ENCODE measurements around the gene SNF8.
A peak's percentile ranks its signal among the peaks of the same experiment; 100 is the strongest.

Gene SNF8

DNA sequence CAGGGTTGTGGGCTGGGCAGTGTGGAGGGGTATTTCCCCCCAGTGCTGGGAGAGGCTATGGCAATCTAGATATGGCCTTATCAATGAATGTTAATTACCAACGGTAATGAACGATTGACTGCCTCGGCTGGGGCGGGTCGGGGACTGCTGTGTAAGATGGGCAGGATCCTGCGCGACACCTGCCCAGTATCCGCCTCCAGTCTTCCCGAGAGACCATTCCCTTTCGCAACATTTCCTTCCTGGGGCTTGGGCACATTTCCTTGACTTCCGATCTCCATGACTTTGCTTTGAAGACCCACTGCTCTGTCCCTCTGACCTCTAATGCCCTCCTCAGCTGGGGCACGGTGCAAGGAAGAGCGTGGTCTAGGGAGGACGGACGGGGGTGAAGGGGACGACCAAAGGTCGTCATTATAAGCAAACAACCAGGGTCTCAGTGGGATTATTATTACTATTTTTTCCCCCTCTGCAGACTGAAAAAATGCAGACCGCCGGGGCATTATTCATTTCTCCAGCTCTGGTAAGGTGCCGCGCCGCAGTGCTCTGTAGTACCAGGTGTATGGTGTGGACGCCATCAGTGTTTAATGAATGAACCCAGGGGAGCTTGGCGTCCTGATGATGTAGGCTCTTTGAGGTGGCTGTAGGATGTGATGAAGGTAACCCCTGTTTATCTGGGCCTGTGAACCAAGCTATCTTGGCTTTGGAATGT, 51.5 kb downstream of the SNF8 start:
- H3K9me2 ChIP-seq (ENCODE audit: low read depth, low read length) = no peaks in the 10 kb centered on the region
- H3K4me2 ChIP-seq (ENCODE audit: low read length) = peak overlapping the region; percentile 76
- H3K4me3 ChIP-seq (ENCODE audit: low read depth, low read length, poor library complexity, severe bottlenecking) = peak overlapping the region; percentile 88
- no peaks in the 10 kb centered on the region for H4K20me1 ChIP-seq (ENCODE audit: insufficient read depth, low read length)
- H2AFZ ChIP-seq (ENCODE audit: low read length) = no peak overlapping the region
- H3K27me3 ChIP-seq (ENCODE audit: insufficient read depth, low read length) = no peaks in the 10 kb centered on the region
- H3F3A ChIP-seq (ENCODE audit: insufficient read depth, low read length) = no peaks in the 10 kb centered on the region
- peaks cover 17% of the 10 kb centered on the region for H3K4me1 ChIP-seq (ENCODE audit: insufficient read depth, low read length, severe bottlenecking)
- TF ChIP-seq, protein P1, sequence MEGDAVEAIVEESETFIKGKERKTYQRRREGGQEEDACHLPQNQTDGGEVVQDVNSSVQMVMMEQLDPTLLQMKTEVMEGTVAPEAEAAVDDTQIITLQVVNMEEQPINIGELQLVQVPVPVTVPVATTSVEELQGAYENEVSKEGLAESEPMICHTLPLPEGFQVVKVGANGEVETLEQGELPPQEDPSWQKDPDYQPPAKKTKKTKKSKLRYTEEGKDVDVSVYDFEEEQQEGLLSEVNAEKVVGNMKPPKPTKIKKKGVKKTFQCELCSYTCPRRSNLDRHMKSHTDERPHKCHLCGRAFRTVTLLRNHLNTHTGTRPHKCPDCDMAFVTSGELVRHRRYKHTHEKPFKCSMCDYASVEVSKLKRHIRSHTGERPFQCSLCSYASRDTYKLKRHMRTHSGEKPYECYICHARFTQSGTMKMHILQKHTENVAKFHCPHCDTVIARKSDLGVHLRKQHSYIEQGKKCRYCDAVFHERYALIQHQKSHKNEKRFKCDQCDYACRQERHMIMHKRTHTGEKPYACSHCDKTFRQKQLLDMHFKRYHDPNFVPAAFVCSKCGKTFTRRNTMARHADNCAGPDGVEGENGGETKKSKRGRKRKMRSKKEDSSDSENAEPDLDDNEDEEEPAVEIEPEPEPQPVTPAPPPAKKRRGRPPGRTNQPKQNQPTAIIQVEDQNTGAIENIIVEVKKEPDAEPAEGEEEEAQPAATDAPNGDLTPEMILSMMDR (IDR thresholded peaks at IDR 0.05; ENCODE audit: low read length) = no peak
- TF ChIP-seq EZH2 (IDR thresholded peaks at IDR 0.05; ENCODE audit: borderline replicate concordance, low read length) = no peak
- peak overlapping the region; percentile 47 for H3K27ac ChIP-seq (ENCODE audit: low read depth, low read length, poor library complexity, severe bottlenecking)
- no peaks in the 10 kb centered on the region for H3K9me3 ChIP-seq (ENCODE audit: low read length)
- H3K9ac ChIP-seq (ENCODE audit: low read length) = peak overlapping the region; percentile 82
- H3K36me3 ChIP-seq (ENCODE audit: insufficient read depth, low read length) = peaks cover 38% of the 10 kb centered on the region
- H3K79me2 ChIP-seq (ENCODE audit: insufficient read depth, low read length) = no peaks in the 10 kb centered on the region

DNA sequence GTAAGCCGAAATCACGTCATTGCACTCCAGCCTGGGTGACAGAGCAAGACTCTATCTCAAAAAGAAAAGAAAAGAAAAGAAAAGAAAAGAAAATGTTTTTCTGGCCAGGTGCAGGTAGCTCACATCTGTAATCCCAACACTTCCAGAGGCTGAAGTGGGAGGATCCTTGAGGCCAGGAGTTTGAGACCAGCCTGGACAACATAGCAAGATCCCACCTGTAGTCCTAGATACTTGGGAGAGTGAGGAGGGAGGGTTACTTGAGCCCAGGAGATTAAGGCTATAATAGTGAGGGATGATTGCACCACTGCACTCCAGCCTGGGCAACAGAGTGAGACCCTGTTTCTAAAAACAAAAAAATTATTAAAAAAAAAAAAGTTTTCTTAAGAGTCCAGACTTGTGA, 54.6 kb downstream of the SNF8 start:
- no peak overlapping the region for H3K4me2 ChIP-seq (ENCODE audit: low read length)

DNA sequence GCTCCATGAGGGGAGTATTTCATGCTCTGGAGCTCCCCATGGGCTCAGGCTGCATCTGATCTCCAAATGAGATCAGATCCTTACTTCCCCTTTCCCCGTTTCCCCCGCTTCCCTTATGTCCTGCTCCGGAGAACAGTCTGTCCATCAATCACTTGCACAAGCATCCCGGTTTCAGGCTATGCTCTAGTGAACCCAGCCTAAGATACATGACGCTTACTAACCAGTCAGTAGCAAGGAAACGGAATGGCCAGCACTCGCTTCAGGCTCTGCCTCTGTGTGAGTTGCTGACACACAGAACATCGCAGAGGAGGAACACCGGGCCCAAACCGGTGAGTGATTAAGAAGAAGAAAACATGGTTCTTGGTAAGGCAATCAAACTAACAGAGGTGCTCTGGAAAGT, 61.5 kb downstream of the SNF8 start:
- Histone ChIP-seq H3K4me2 (ENCODE audit: low read length) (no peak overlapping the region), H3K9me3 (ENCODE audit: low read length) (no peaks in the 10 kb centered on the region), H3K27me3 (ENCODE audit: insufficient read depth, low read length) (no peaks in the 10 kb centered on the region), H3K79me2 (ENCODE audit: insufficient read depth, low read length) (no peaks in the 10 kb centered on the region), H3F3A (ENCODE audit: insufficient read depth, low read length) (no peaks in the 10 kb centered on the region), H4K20me1 (ENCODE audit: insufficient read depth, low read length) (no peaks in the 10 kb centered on the region), H2AFZ (ENCODE audit: low read length) (no peak overlapping the region), H3K36me3 (ENCODE audit: insufficient read depth, low read length) (no peaks in the 10 kb centered on the region), H3K4me3 (ENCODE audit: low read depth, low read length, poor library complexity, severe bottlenecking) (no peak overlapping the region), H3K9me2 (ENCODE audit: low read depth, low read length) (no peaks in the 10 kb centered on the region), H3K4me1 (ENCODE audit: insufficient read depth, low read length, severe bottlenecking) (peaks cover 3% of the 10 kb centered on the region), H3K27ac (ENCODE audit: low read depth, low read length, poor library complexity, severe bottlenecking) (no peak overlapping the region), H3K9ac (ENCODE audit: low read length) (no peak overlapping the region)
- no peak for TF ChIP-seq EZH2 (IDR thresholded peaks at IDR 0.05; ENCODE audit: borderline replicate concordance, low read length)
- TF ChIP-seq, protein P1 (IDR thresholded peaks at IDR 0.05; ENCODE audit: low read length) = no peak

More for the DNA sequence above, 54.6 kb downstream of the SNF8 start:
- H3K27me3 ChIP-seq (ENCODE audit: insufficient read depth, low read length) = no peaks in the 10 kb centered on the region
- no peaks in the 10 kb centered on the region for H3K9me2 ChIP-seq (ENCODE audit: low read depth, low read length)
- no peak for TF ChIP-seq EZH2 (IDR thresholded peaks at IDR 0.05; ENCODE audit: borderline replicate concordance, low read length)
- TF ChIP-seq, protein P1 (IDR thresholded peaks at IDR 0.05; ENCODE audit: low read length) = no peak
- no peaks in the 10 kb centered on the region for H3F3A ChIP-seq (ENCODE audit: insufficient read depth, low read length)
- peaks cover 17% of the 10 kb centered on the region for H3K4me1 ChIP-seq (ENCODE audit: insufficient read depth, low read length, severe bottlenecking)
- H3K9ac ChIP-seq (ENCODE audit: low read length) = no peak overlapping the region
- no peak overlapping the region for H2AFZ ChIP-seq (ENCODE audit: low read length)
- H3K36me3 ChIP-seq (ENCODE audit: insufficient read depth, low read length) = peaks cover 10% of the 10 kb centered on the region
- no peaks in the 10 kb centered on the region for H3K79me2 ChIP-seq (ENCODE audit: insufficient read depth, low read length)
- H4K20me1 ChIP-seq (ENCODE audit: insufficient read depth, low read length) = no peaks in the 10 kb centered on the region
- H3K4me3 ChIP-seq (ENCODE audit: low read depth, low read length, poor library complexity, severe bottlenecking) = no peak overlapping the region
- H3K9me3 ChIP-seq (ENCODE audit: low read length) = no peaks in the 10 kb centered on the region
- no peak overlapping the region for H3K27ac ChIP-seq (ENCODE audit: low read depth, low read length, poor library complexity, severe bottlenecking)

All from OCI-LY1 (cell line).